ENCODE data around the gene DACH1. TPM values are rescaled to one million over a fixed set of nuclear protein-coding genes. Genes with fewer than 3 reads are reported as not detected.

DACH1 gene
- total and polyA plus RNA-seq, 2 of the 13 experiments (the other 11 are each of a cell fraction or from before 2014, with no cell fraction given), result not detected

- no peak for DNase-seq (ENCODE audit: low spot score)
- no peak for FAIRE-seq
- in situ Hi-C loops (cut with HindIII; ENCODE audit: extremely low pct_ligation_motif_present, low pct_unique_long_range_greater_than_20kb), result no loop called here
- Histone ChIP-seq H3K27ac (ENCODE audit: extremely low read length, insufficient read depth, low read length) (no peak overlapping the region), H3K27me3 (ENCODE audit: control insufficient read depth in 1 of 2, insufficient read depth in 2 of 2, low read length in 2 of 2) (no peaks in the 10 kb centered on the region), H3K9me3 (ENCODE audit: low read length) (no peaks in the 10 kb centered on the region), H3K4me3 (replicated peaks in 1 of 3; ENCODE audit: insufficient read depth in 1 of 3, low read depth in 2 of 3, low read length in 3 of 3) (no peak overlapping the region), H3K4me2 (ENCODE audit: low read depth, low read length) (no peak overlapping the region), H2AFZ (ENCODE audit: low read length) (no peak overlapping the region), H3K36me3 (replicated peaks in 1 of 2; ENCODE audit: control insufficient read depth in 1 of 2, insufficient read depth in 2 of 2, low read length in 2 of 2) (no peaks in the 10 kb centered on the region), H3K4me1 (ENCODE audit: insufficient read depth, low read length) (no peaks in the 10 kb centered on the region), H4K20me1 (ENCODE audit: insufficient read depth, low read length) (no peaks in the 10 kb centered on the region), H3K9ac (ENCODE audit: insufficient read depth, low read depth, low read length) (no peak overlapping the region), H3K79me2 (ENCODE audit: insufficient read depth, low read length) (no peaks in the 10 kb centered on the region)
- ChIA-PET CTCF (ENCODE audit: low intra/inter-chr PET ratio, low total read pairs) (no interaction called here), POLR2A (no interaction called here)
- 2% methylated on average over 5 of the region's 5 CpGs for WGBS (ENCODE audit: low lambda C conversion rate)
- ATAC-seq, result no peak
- intact Hi-C loops (cut with micrococcal nuclease; ENCODE audit: unreplicated experiment), result no loop called here
- BruUV-seq (replicated peaks), result no TSS peak
- TF ChIP-seq KDM2A (CRISPR knock-in tag; IDR thresholded peaks at IDR 0.05; ENCODE audit: borderline replicate concordance, low read depth) (no peak), FOXJ3 (CRISPR knock-in tag; IDR thresholded peaks at IDR 0.05; ENCODE audit: borderline replicate concordance) (no peak), LRRFIP1 (CRISPR knock-in tag; conservative IDR thresholded peaks at IDR 0.05) (no peak), MLLT10 (CRISPR knock-in tag; IDR thresholded peaks at IDR 0.05) (no peak), CEBPG (CRISPR knock-in tag; IDR thresholded peaks at IDR 0.05) (no peak), CEBPZ (IDR thresholded peaks at IDR 0.05; ENCODE audit: low read length) (no peak), ZNF570 (CRISPR knock-in tag; IDR thresholded peaks at IDR 0.05; ENCODE audit: borderline replicate concordance) (no peak), PLSCR1 (CRISPR knock-in tag; IDR thresholded peaks at IDR 0.05; ENCODE audit: borderline replicate concordance) (no peak), RFX1 (IDR thresholded peaks at IDR 0.05) (no peak), SAP130 (CRISPR knock-in tag; IDR thresholded peaks at IDR 0.05; ENCODE audit: low read depth) (no peak), HNF1B (CRISPR knock-in tag; IDR thresholded peaks at IDR 0.05) (no peak), KLF12 (CRISPR knock-in tag; IDR thresholded peaks at IDR 0.05; ENCODE audit: borderline replicate concordance) (no peak), ARID5B (CRISPR knock-in tag; IDR thresholded peaks at IDR 0.05) (no peak)
These were observed 36.7 kb downstream of the DACH1 start for GRCh38 chr13:71830323-71830722.

Measured in HepG2 (cell line).